ENCODE results near the gene CTAG1B.

DNA sequence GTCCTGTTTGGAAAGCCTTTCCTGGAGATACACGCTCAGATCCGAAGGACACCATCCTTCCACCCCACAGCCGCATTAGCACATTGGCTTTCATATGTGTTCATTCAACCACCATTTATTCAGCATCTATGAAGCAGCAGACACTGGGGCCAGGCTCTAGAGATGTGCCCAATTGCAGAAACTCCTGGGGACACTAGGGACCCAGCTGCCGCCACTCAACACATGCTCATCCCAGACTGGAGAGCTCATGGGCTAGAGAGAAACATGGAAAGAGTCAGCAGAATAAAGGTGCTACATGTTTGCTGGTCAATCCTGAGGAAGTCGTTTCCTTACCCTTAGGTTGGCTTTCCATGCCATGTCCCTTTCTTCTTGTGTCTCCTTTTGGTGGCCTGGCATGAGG is 26.6 kb downstream of the CTAG1B start:
- TF ChIP-seq, protein P1, sequence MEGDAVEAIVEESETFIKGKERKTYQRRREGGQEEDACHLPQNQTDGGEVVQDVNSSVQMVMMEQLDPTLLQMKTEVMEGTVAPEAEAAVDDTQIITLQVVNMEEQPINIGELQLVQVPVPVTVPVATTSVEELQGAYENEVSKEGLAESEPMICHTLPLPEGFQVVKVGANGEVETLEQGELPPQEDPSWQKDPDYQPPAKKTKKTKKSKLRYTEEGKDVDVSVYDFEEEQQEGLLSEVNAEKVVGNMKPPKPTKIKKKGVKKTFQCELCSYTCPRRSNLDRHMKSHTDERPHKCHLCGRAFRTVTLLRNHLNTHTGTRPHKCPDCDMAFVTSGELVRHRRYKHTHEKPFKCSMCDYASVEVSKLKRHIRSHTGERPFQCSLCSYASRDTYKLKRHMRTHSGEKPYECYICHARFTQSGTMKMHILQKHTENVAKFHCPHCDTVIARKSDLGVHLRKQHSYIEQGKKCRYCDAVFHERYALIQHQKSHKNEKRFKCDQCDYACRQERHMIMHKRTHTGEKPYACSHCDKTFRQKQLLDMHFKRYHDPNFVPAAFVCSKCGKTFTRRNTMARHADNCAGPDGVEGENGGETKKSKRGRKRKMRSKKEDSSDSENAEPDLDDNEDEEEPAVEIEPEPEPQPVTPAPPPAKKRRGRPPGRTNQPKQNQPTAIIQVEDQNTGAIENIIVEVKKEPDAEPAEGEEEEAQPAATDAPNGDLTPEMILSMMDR (conservative IDR thresholded peaks at IDR 0.05 in 1 of 2, IDR thresholded peaks at IDR 0.05 in 1 of 2; ENCODE audit: extremely low read depth in 1 of 2, insufficient read depth in 1 of 2, low read depth in 1 of 2, low read length in 2 of 2), result no peak
- TF ChIP-seq EZH2 (IDR thresholded peaks at IDR 0.05; ENCODE audit: borderline replicate concordance, low read length), result no peak

All from mammary epithelial cell (primary cell).